OCI-LY7 (cell line): ENCODE measurements around the gene COBLL1. TPM values are rescaled to one million over a fixed set of nuclear protein-coding genes. Genes with fewer than 3 reads are reported as not detected.

Experiments
- BruUV-seq: library from RNA; stranded (reverse); fragments of 400-500 nt; replicated peaks from 2 replicates; lab custom pipeline; 2021; lab: Mats Ljungman, UMichigan
- CTCF ChIA-PET: fragments of 300-600 bp; sonication (Branson Sonifier 250); formaldehyde crosslinking; loops from one replicate; lab custom pipeline; 2022; ENCODE audit warnings: antibody characterized with exemption; ENCODE audit not compliant: unreplicated experiment; lab: Charles Lee
- POLR2A ChIA-PET: fragments of 300-600 bp; sonication (Branson Sonifier 250); formaldehyde crosslinking; loops from one replicate; lab custom pipeline; 2022; ENCODE audit warnings: antibody characterized with exemption; lab: Charles Lee
- DNase-seq: peaks from one replicate; pipeline ENCODE4 v3.0.0-alpha.2; 2015; ENCODE audit warnings: low spot score
- H2AFZ ChIP-seq: fragments of 200-600 bp; sonication (generic), shearing (Covaris generic); 2 replicates; pipeline ENCODE4 v1.6.1; 2014; ENCODE audit warnings: mild to moderate bottlenecking, antibody characterized with exemption, low read length, moderate library complexity
- H3K27ac ChIP-seq: fragments of 200-600 bp; sonication (generic); 2 replicates; pipeline ENCODE4 v1.5.1; 2014; ENCODE audit warnings: mixed run types, low read depth, mild to moderate bottlenecking, moderate library complexity, low read length, inconsistent platforms; ENCODE audit not compliant: poor library complexity, severe bottlenecking
- H3K36me3 ChIP-seq: fragments of 200-600 bp; sonication (generic); 2 replicates; pipeline ENCODE4 v1.6.1; 2014; ENCODE audit warnings: mild to moderate bottlenecking, antibody characterized with exemption, low read length, moderate library complexity, mixed read lengths; ENCODE audit not compliant: insufficient read depth
- H3K4me1 ChIP-seq: fragments of 200-600 bp; sonication (generic); 2 replicates; pipeline ENCODE4 v1.5.1; 2014; ENCODE audit warnings: mild to moderate bottlenecking, low read length; ENCODE audit not compliant: insufficient read depth, poor library complexity, severe bottlenecking
- H3K4me2 ChIP-seq: fragments of 200-600 bp; sonication (generic); 2 replicates; pipeline ENCODE4 v1.6.1; 2014; ENCODE audit warnings: mild to moderate bottlenecking, low read length
- H3K4me3 ChIP-seq: fragments of 200-600 bp; sonication (generic); 2 replicates; pipeline ENCODE4 v1.5.1; 2014; ENCODE audit warnings: mild to moderate bottlenecking, low read depth, low read length; ENCODE audit not compliant: poor library complexity, severe bottlenecking
- H3K79me2 ChIP-seq: fragments of 200-600 bp; sonication (generic); 2 replicates; pipeline ENCODE4 v1.6.1; 2016; ENCODE audit warnings: low read depth, mild to moderate bottlenecking, low read length, moderate library complexity, mixed read lengths; ENCODE audit not compliant: insufficient read depth
- H3K9me2 ChIP-seq: fragments of 200-600 bp; sonication (generic); 2 replicates; pipeline ENCODE4 v1.6.1; 2016; ENCODE audit warnings: mild to moderate bottlenecking, low read length, mixed read lengths; ENCODE audit not compliant: insufficient read depth
- H3K9me3 ChIP-seq: fragments of 200-600 bp; sonication (generic); 2 replicates; pipeline ENCODE4 v1.6.1; 2014; ENCODE audit warnings: mild to moderate bottlenecking, mixed run types, low read length, mixed read lengths
- H4K20me1 ChIP-seq: fragments of 200-600 bp; sonication (generic); 2 replicates; pipeline ENCODE4 v1.6.1; 2014; ENCODE audit warnings: mild to moderate bottlenecking, antibody characterized with exemption, low read length, moderate library complexity, mixed read lengths; ENCODE audit not compliant: insufficient read depth
- CTCF ChIP-seq: fragments of 200-600 bp; sonication (generic); conservative IDR thresholded peaks from 2 replicates; pipeline ENCODE4 v1.5.1; 2014; ENCODE audit warnings: mild to moderate bottlenecking, antibody characterized with exemption, low read length, moderate library complexity, mixed read lengths
- EZH2phosphoT487 ChIP-seq: fragments of 200-600 bp; sonication (generic); IDR thresholded peaks from 2 replicates; pipeline ENCODE4 v1.6.1; 2018; ENCODE audit warnings: low read depth, borderline replicate concordance, mild to moderate bottlenecking, mixed run types, antibody characterized with exemption, low read length, moderate library complexity, mixed read lengths
- intact Hi-C: fragments of 100-400 bp; cut with micrococcal nuclease; formaldehyde crosslinking; loops from one replicate; pipeline ENCODE4 v1.10.0; 2022; ENCODE audit not compliant: unreplicated experiment
- total RNA-seq, 2 experiments: library from RNA; depleted of rRNA in 1 of 2; stranded (reverse); fragments of >200 nt in 1 of 2; shearing (Covaris generic) in 1 of 2; gene quantifications; 2 replicates each; pipeline ENCODE4 v1.2.3, GENCODE V29; 2014 to 2022

The COBLL1 gene
- total RNA-seq, 2 experiments from 2014 or later: 0.79 to 40.7 TPM

GRCh38 chr2:164839914-164840457 is 1.6 kb downstream of the COBLL1 start:
- POLR2A ChIA-PET: interaction anchor here (0.7 to 0.9 kb wide), 3 partner anchors 22 to 131 kb away, joined by 3 to 9 read pairs (median 8); no protein-coding TSS in a partner anchor
- CTCF ChIA-PET: no interaction called here
- Histone ChIP-seq H3K36me3 (no peaks in the 10 kb centered on the region), H3K9me3 (no peaks in the 10 kb centered on the region), H3K4me1 (peaks cover 3% of the 10 kb centered on the region), H3K79me2 (no peaks in the 10 kb centered on the region), H3K9me2 (no peaks in the 10 kb centered on the region), H4K20me1 (no peaks in the 10 kb centered on the region), H3K4me3 (no peak overlapping the region), H3K4me2 (no peak overlapping the region), H3K27ac (no peak overlapping the region), H2AFZ (no peak overlapping the region)
- no peak for DNase-seq
- BruUV-seq: no TSS peak
- intact Hi-C loops: loop anchor here (2.0 to 5.0 kb wide), 3 partner anchors 72 to 362 kb away; partner anchors contain the start of gene SCN3A
- TF ChIP-seq EZH2phosphoT487 (no peak), CTCF (no peak)

- DNase-seq: no peak
- H3K9me3 ChIP-seq: no peaks in the 10 kb centered on the region
- POLR2A ChIA-PET: no interaction called here
- no peaks in the 10 kb centered on the region for H3K36me3 ChIP-seq
- no peaks in the 10 kb centered on the region for H3K79me2 ChIP-seq
- no peak overlapping the region for H3K4me2 ChIP-seq
- intact Hi-C loops: no loop called here
- H3K4me1 ChIP-seq: peaks cover 3% of the 10 kb centered on the region
- BruUV-seq: no TSS peak
- no peaks in the 10 kb centered on the region for H4K20me1 ChIP-seq
- no peaks in the 10 kb centered on the region for H3K9me2 ChIP-seq
- H3K27ac ChIP-seq: no peak overlapping the region
- H3K4me3 ChIP-seq: no peak overlapping the region
- H2AFZ ChIP-seq: no peak overlapping the region
- CTCF ChIA-PET: no interaction called here
- no peak for TF ChIP-seq CTCF
- TF ChIP-seq EZH2phosphoT487: no peak
Observed at GRCh38 chr2:164837807-164838206, 3.8 kb downstream of the COBLL1 start.

GRCh38 chr2:164836907-164837306 is 4.7 kb downstream of the COBLL1 start:
- ChIA-PET CTCF (no interaction called here), POLR2A (interaction anchor here (1.0 to 1.8 kb wide), 6 partner anchors 9 to 55 kb away, joined by 3 to 17 read pairs (median 4); no protein-coding TSS in a partner anchor)
- intact Hi-C loops: no loop called here

More at GRCh38 chr2:164836907-164837306, 4.7 kb downstream of the COBLL1 start:
- Histone ChIP-seq H3K27ac (no peak overlapping the region), H3K9me2 (no peaks in the 10 kb centered on the region), H4K20me1 (no peaks in the 10 kb centered on the region), H2AFZ (no peak overlapping the region), H3K9me3 (no peaks in the 10 kb centered on the region), H3K79me2 (no peaks in the 10 kb centered on the region), H3K36me3 (no peaks in the 10 kb centered on the region), H3K4me3 (no peak overlapping the region), H3K4me1 (peaks cover 3% of the 10 kb centered on the region), H3K4me2 (no peak overlapping the region)
- no TSS peak for BruUV-seq
- no peak for TF ChIP-seq CTCF
- no peak for TF ChIP-seq EZH2phosphoT487
- DNase-seq: no peak
